Bronchial epithelial cell (primary cell): ENCODE measurements around the gene ELOVL1. TPM values are rescaled to one million over a fixed set of nuclear protein-coding genes. Genes with fewer than 3 reads are reported as not detected.

Experiments
- DNase-seq: peaks from one replicate; pipeline ENCODE4 v3.0.0-alpha.2; 2010; ENCODE audit warnings: low read depth
- FAIRE-seq: peaks from 2 replicates; lab custom pipeline; 2011; peaks lifted over from hg19 to GRCh38; lab: Jason Lieb, UNC
- H3K27me3 ChIP-seq: 2 replicates; pipeline ENCODE4 v1.5.1; 2011; ENCODE audit warnings: low read length; ENCODE audit not compliant: control insufficient read depth, insufficient read depth
- H3K36me3 ChIP-seq: 2 replicates; pipeline ENCODE4 v1.5.1; 2011; ENCODE audit warnings: low read length; ENCODE audit not compliant: control insufficient read depth, insufficient read depth
- H3K4me3 ChIP-seq: 2 replicates; pipeline ENCODE4 v1.5.1; 2011; ENCODE audit warnings: mild to moderate bottlenecking, low read depth, low read length, control low read depth
- total RNA-seq: library from RNA; depleted of rRNA; stranded (reverse); fragments of >200 nt; gene quantifications from 2 replicates; pipeline ENCODE4 v1.2.1, GENCODE V29; 2014
- TF ChIP-seq, protein P1 (sequence below): IDR thresholded peaks from 2 replicates; pipeline ENCODE4 v1.5.1; 2011; ENCODE audit warnings: mild to moderate bottlenecking, moderate library complexity, low read length, control low read depth, inconsistent platforms; ENCODE audit not compliant: insufficient read depth, severe bottlenecking

The ELOVL1 gene
- total RNA-seq, 1 donor from 2014 or later: 55.8 TPM

GRCh38 chr1:43334453-43335205 is 33.2 kb downstream of the ELOVL1 start:
- H3K36me3 ChIP-seq: no peaks in the 10 kb centered on the region
- H3K4me3 ChIP-seq: no peak overlapping the region
- TF ChIP-seq, protein P1, sequence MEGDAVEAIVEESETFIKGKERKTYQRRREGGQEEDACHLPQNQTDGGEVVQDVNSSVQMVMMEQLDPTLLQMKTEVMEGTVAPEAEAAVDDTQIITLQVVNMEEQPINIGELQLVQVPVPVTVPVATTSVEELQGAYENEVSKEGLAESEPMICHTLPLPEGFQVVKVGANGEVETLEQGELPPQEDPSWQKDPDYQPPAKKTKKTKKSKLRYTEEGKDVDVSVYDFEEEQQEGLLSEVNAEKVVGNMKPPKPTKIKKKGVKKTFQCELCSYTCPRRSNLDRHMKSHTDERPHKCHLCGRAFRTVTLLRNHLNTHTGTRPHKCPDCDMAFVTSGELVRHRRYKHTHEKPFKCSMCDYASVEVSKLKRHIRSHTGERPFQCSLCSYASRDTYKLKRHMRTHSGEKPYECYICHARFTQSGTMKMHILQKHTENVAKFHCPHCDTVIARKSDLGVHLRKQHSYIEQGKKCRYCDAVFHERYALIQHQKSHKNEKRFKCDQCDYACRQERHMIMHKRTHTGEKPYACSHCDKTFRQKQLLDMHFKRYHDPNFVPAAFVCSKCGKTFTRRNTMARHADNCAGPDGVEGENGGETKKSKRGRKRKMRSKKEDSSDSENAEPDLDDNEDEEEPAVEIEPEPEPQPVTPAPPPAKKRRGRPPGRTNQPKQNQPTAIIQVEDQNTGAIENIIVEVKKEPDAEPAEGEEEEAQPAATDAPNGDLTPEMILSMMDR: no peak
- peaks cover 3% of the 10 kb centered on the region for H3K27me3 ChIP-seq
- DNase-seq: no peak
- peak; percentile 73 for FAIRE-seq

GRCh38 chr1:43331688-43332087 is 36.1 kb downstream of the ELOVL1 start:
- H3K27me3 ChIP-seq: no peaks in the 10 kb centered on the region
- no peaks in the 10 kb centered on the region for H3K36me3 ChIP-seq
- H3K4me3 ChIP-seq: no peak overlapping the region
- TF ChIP-seq, protein P1: no peak
- DNase-seq: no peak
- FAIRE-seq: peak; percentile 36

- no peak for FAIRE-seq
Measured at GRCh38 chr1:43329995-43330751, 37.6 kb downstream of the ELOVL1 start.

DNA sequence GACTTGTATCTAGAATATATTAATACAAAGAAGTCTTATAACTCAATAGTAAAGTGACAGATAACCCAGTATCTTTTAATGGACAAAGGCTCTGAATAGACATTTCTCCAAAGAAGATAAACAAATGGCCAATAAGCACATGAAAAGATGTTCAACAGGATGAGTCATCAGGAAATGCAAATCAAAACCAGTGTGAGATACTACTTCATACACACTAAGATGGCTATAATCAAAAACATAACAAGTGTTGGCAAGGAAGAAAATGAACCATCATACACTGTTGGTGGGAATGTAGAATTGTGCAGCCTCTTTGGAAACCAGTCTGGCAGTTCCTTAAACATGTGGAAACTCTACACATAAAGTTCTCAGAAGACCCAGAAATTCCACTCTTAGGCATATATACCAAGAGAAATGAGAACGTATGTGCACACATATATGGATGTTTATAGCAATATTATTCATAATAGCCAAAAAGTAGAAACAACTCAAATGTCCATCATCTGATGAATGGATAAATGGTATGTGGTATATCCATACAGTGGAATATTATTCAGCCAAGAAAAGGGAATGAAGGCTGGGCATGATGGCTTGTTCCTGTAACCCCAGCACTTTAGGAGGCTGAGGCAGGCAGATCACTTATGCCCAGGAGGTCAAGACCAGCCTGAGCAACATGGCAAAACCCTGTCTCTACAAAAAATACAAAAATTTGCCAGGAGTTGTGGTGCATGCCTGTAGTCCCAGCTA is 40.1 kb downstream of the ELOVL1 start:
- TF ChIP-seq, protein P1: no peak
- H3K36me3 ChIP-seq: no peaks in the 10 kb centered on the region
- FAIRE-seq: no peak

More at GRCh38 chr1:43329995-43330751, 37.6 kb downstream of the ELOVL1 start:
- TF ChIP-seq, protein P1: no peak
- Histone ChIP-seq H3K4me3 (no peak overlapping the region), H3K36me3 (no peaks in the 10 kb centered on the region), H3K27me3 (no peaks in the 10 kb centered on the region)
- peak; percentile 66 for DNase-seq

DNA sequence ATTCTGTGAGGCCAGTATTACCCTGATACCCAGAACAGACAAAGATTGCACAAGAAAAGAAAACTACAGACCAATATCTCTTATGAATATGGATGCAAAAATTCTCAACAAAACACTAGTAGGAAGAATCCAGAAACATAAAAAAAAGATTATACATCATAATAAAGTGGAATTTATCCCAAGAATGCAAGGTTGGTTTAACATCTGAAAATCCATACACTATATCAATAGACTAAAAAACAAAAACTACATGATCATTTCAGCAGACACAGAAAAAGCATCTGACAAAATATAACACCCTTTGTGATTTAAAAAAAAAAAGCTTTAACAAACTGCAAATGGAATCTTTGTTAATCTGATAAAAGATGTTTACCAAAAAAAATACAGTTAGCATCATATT is 42.4 kb downstream of the ELOVL1 start:
- no peaks in the 10 kb centered on the region for H3K36me3 ChIP-seq
- DNase-seq (no peak), FAIRE-seq (no peak)
- TF ChIP-seq, protein P1: no peak
- no peaks in the 10 kb centered on the region for H3K27me3 ChIP-seq
- no peak overlapping the region for H3K4me3 ChIP-seq

More for the DNA sequence above, 40.1 kb downstream of the ELOVL1 start:
- no peak overlapping the region for H3K4me3 ChIP-seq
- DNase-seq: peak; percentile 14
- H3K27me3 ChIP-seq: no peaks in the 10 kb centered on the region
